Tibial artery (tissue), 4 donors: Measurements from ENCODE around the gene DNAJB7.

ENCODE experiments used
- DNase-seq, 2 donors: peaks; one replicate each; pipeline ENCODE4 v3.0.0-alpha.2; 2019
- H3K27ac ChIP-seq, 2 donors: fragments of 200-600 bp; sonication (generic) in 1 of 2; 1 replicate in 1 of 2; 2 replicates in 1 of 2; pipeline ENCODE4 v1.5.1; 2018 to 2019; ENCODE audit warnings: mild to moderate bottlenecking in 1 of 2
- H3K27me3 ChIP-seq, 2 donors: fragments of 200-600 bp; sonication (generic) in 1 of 2; one replicate each; pipeline versions ENCODE4 v1.5.1 to v1.6.0; 2016 to 2019
- H3K36me3 ChIP-seq, 3 donors: fragments of 200-600 bp; sonication (generic) in 2 of 3; one replicate each; pipeline ENCODE4 v1.5.1; 2016 to 2019; ENCODE audit warnings: mild to moderate bottlenecking in 2 of 3
- H3K4me1 ChIP-seq, 4 donors: fragments of 200-600 bp; sonication (generic) in 2 of 4; 1 replicate in 3 of 4; 2 replicates in 1 of 4; pipeline ENCODE4 v1.5.1; 2016 to 2019
- H3K4me3 ChIP-seq, 2 donors: fragments of 200-600 bp; sonication (generic) in 1 of 2; 1 replicate in 1 of 2; 2 replicates in 1 of 2; pipeline ENCODE4 v1.5.1; 2018 to 2019; ENCODE audit warnings: mild to moderate bottlenecking in 2 of 2
- H3K9me3 ChIP-seq, 3 donors: fragments of 200-600 bp; sonication (generic) in 1 of 3; one replicate each; pipeline ENCODE4 v1.5.1; 2016 to 2019
- CTCF ChIP-seq, 2 experiments: fragments of 200-600 bp in 1 of 2; fragments of 450-650 bp in 1 of 2; IDR thresholded peaks; one replicate each; pipeline ENCODE4 v1.5.1; 2017 to 2019; ENCODE audit warnings: antibody characterized with exemption in 2 of 2, mild to moderate bottlenecking in 1 of 2, moderate library complexity in 1 of 2
- intact Hi-C: fragments of 100-400 bp; cut with DNase I; formaldehyde crosslinking; loops from one replicate; pipeline ENCODE4 v1.15.0; 2023; ENCODE audit warnings: low total_unique reads

Gene DNAJB7

GRCh38 chr22:40862013-40862412, at the start of gene DNAJB7:
TSS of gene DNAJB7 (minus strand) at chr22:40862113. CDS start at chr22:40861994, 119 bp downstream.
- intact Hi-C loops = no loop called here
- no peaks in the 10 kb centered on the region for H3K9me3 ChIP-seq
- H3K36me3 ChIP-seq = peaks cover 0 to 11% (median 0%) of the 10 kb centered on the region in 3 donors
- DNase-seq = no peak
- no peak within 1 kb of the TSS for H3K27ac ChIP-seq
- no peak within 1 kb of the TSS for H3K4me3 ChIP-seq
- H3K27me3 ChIP-seq = no peaks in the 10 kb centered on the region
- no peak for TF ChIP-seq CTCF (IDR thresholded peaks at IDR 0.05)
- H3K4me1 ChIP-seq = peaks cover 0 to 16% (median 10%) of the 10 kb centered on the region in 4 donors

- no peak for TF ChIP-seq CTCF (IDR thresholded peaks at IDR 0.05)
- Histone ChIP-seq H3K4me1 (no peaks in the 10 kb centered on the region), H3K36me3 (peaks cover 26 to 82% (median 40%) of the 10 kb centered on the region in 3 donors), H3K27ac (no peak overlapping the region), H3K4me3 (no peak overlapping the region), H3K27me3 (no peaks in the 10 kb centered on the region), H3K9me3 (no peaks in the 10 kb centered on the region)
- intact Hi-C loops = no loop called here
- no peak for DNase-seq
Observed at GRCh38 chr22:40908895-40909294, 47.0 kb upstream of the DNAJB7 start.

GRCh38 chr22:40904101-40904500, 42.2 kb upstream of the DNAJB7 start:
- Histone ChIP-seq H3K27me3 (no peaks in the 10 kb centered on the region), H3K27ac (no peak overlapping the region), H3K4me3 (no peak overlapping the region), H3K36me3 (peaks cover 10 to 58% (median 24%) of the 10 kb centered on the region in 3 donors), H3K4me1 (no peaks in the 10 kb centered on the region), H3K9me3 (no peaks in the 10 kb centered on the region)
- DNase-seq = no peak
- no peak for TF ChIP-seq CTCF (IDR thresholded peaks at IDR 0.05)
- intact Hi-C loops = no loop called here

GRCh38 chr22:40898850-40899357, 37.0 kb upstream of the DNAJB7 start:
- Histone ChIP-seq H3K27ac (no peak overlapping the region), H3K4me1 (no peaks in the 10 kb centered on the region), H3K4me3 (no peak overlapping the region), H3K36me3 (peaks cover 0 to 32% (median 0%) of the 10 kb centered on the region in 3 donors), H3K27me3 (no peaks in the 10 kb centered on the region), H3K9me3 (no peaks in the 10 kb centered on the region)
- peak; percentile 30 to 38 for TF ChIP-seq CTCF (IDR thresholded peaks at IDR 0.05)
- intact Hi-C loops = no loop called here
- DNase-seq = no peak

- intact Hi-C loops = no loop called here
- Histone ChIP-seq H3K27ac (no peak overlapping the region), H3K9me3 (no peaks in the 10 kb centered on the region), H3K4me3 (no peak overlapping the region), H3K27me3 (no peaks in the 10 kb centered on the region), H3K36me3 (peaks cover 0 to 48% (median 21%) of the 10 kb centered on the region in 3 donors), H3K4me1 (no peaks in the 10 kb centered on the region)
- no peak for TF ChIP-seq CTCF (IDR thresholded peaks at IDR 0.05)
- no peak for DNase-seq
Observed at GRCh38 chr22:40894417-40894816, 32.5 kb upstream of the DNAJB7 start.

GRCh38 chr22:40890881-40891280, 29.0 kb upstream of the DNAJB7 start:
- no peak for TF ChIP-seq CTCF (IDR thresholded peaks at IDR 0.05)
- Histone ChIP-seq H3K4me1 (no peaks in the 10 kb centered on the region), H3K9me3 (no peaks in the 10 kb centered on the region), H3K27me3 (no peaks in the 10 kb centered on the region), H3K36me3 (peaks cover 21 to 84% (median 53%) of the 10 kb centered on the region in 3 donors), H3K4me3 (no peak overlapping the region), H3K27ac (no peak overlapping the region)
- intact Hi-C loops = no loop called here
- no peak for DNase-seq
